K562 (cell line): ENCODE results near the gene CYFIP2. TPM values are rescaled to one million over a fixed set of nuclear protein-coding genes. Genes with fewer than 3 reads are reported as not detected.

ENCODE experiments used
- GABPA ChIP-seq: fragments of 200-800 bp; sonication (Bioruptor generic); conservative IDR thresholded peaks from 2 replicates; pipeline ENCODE4 v1.6.1; 2016; ENCODE audit warnings: low read depth, missing genetic modification characterization, missing compliant biosample characterization
- MEIS2 ChIP-seq: fragments of 450-650 bp; IDR thresholded peaks from 2 replicates; pipeline ENCODE4 v1.6.1; 2014; ENCODE audit warnings: mild to moderate bottlenecking; ENCODE audit not compliant: partially characterized antibody
- NR2C2 ChIP-seq, 2 experiments: fragments of 200-800 bp in 1 of 2; sonication (Bioruptor generic) in 1 of 2; sonication (generic) in 1 of 2; formaldehyde crosslinking in 1 of 2; IDR thresholded peaks; 2 replicates each; pipeline versions ENCODE4 v1.6.1 to v1.8.0; 2016 to 2022; ENCODE audit warnings: mild to moderate bottlenecking in 1 of 2, missing compliant biosample characterization in 1 of 2, missing genetic modification characterization in 1 of 2, missing genetic modification reagents in 1 of 2
- PML ChIP-seq: IDR thresholded peaks from 2 replicates; pipeline ENCODE4 v1.6.1; 2012; ENCODE audit warnings: low read length, inconsistent platforms
- THRAP3 ChIP-seq: fragments of 450-650 bp; IDR thresholded peaks from 2 replicates; pipeline ENCODE4 v1.6.1; 2016; ENCODE audit warnings: mild to moderate bottlenecking, inconsistent platforms, borderline replicate concordance
- ZBED1 ChIP-seq: IDR thresholded peaks from 2 replicates; pipeline ENCODE4 v1.6.1; 2014
- polyA plus RNA-seq, 8 experiments: library from polyadenylated mRNA; depleted of rRNA in 4 of 8; stranded (reverse) in 5 of 8; unstranded in 3 of 8; fragments of >200 nt; fragmentation: Nextera tagmentation in 2 of 8; fragmentation: Illumina TruSeq in 1 of 8; extraction: Ambion mirVana in 2 of 8; extraction: Trizol in 1 of 8; gene quantifications; 2 replicates each; pipeline versions ENCODE4 v1.2.1 to v1.2.3, GENCODE V29; 2011 to 2014; ENCODE audit warnings: inconsistent platforms in 1 of 8, missing spikeins in 1 of 8
- total RNA-seq, 7 experiments: library from RNA; depleted of rRNA in 6 of 7; stranded (reverse); fragments of >200 nt in 6 of 7; fragmentation: Illumina TruSeq in 2 of 7; extraction: Trizol in 2 of 7; gene quantifications; 2 replicates each; pipeline versions ENCODE4 v1.2.1 to v1.2.3, GENCODE V29; 2011 to 2021; ENCODE audit warnings: low replicate concordance in 1 of 7
- TF ChIP-seq, protein P1 (sequence below): fragments of 450-650 bp; formaldehyde crosslinking; IDR thresholded peaks from 2 replicates; pipeline ENCODE4 v1.4.0; 2022; ENCODE audit warnings: missing genetic modification characterization
- TF ChIP-seq, protein P2 (sequence below), 2 experiments: IDR thresholded peaks in 1 of 2; conservative IDR thresholded peaks in 1 of 2; 2 replicates each; pipeline ENCODE4 v1.6.1; 2016; ENCODE audit warnings: low read depth in 2 of 2, mild to moderate bottlenecking in 1 of 2, missing compliant biosample characterization in 1 of 2, missing genetic modification characterization in 1 of 2, moderate library complexity in 1 of 2

Gene CYFIP2
- total and polyA plus RNA-seq, 9 of the 15 experiments (the other 6 are each of a cell fraction or from before 2014, with no cell fraction given), result 0.76 to 2.9 (median 1.4) TPM; not detected in 1

DNA sequence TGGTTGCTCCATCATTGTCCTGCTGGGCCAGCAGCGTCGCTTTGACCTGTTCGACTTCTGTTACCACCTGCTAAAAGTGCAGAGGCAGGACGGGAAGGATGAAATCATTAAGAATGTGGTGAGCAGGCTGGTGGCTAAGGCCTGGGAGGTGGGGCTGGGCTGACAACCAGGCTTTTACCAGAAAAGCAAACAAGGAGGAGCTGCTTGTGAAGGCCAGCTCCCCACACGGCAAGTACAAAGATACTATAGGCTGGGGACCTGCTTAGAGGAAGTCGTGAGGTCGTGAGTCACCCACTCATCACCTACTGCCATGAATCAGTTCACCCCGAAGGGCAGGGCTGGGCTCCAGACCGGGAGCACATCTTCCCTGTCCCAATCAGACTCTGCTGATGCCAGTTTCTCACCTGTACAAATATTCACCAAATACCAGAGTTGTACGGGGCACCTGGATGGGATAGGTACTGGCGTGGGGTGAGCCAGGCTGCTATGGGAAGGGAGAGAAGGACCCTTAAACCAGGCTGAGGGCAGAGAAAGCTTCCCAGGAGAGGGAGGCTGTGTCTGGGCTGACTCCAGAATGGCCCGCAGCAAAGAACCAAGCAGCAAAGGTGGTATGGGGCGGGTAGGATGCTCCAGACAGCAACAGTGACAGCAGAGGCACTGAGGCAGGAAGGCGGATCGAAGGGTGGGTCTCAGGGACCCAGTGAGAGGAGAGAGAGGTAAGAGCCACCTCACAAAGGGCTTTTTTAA, 124.8 kb downstream of the CYFIP2 start (continued):
- no peak for TF ChIP-seq NR2C2 (CRISPR knock-in tag; IDR thresholded peaks at IDR 0.05)
- TF ChIP-seq NR2C2 (tag; IDR thresholded peaks at IDR 0.05), result peak; percentile 39; the same call in 1 of the 2 replicates
- TF ChIP-seq, protein P1, sequence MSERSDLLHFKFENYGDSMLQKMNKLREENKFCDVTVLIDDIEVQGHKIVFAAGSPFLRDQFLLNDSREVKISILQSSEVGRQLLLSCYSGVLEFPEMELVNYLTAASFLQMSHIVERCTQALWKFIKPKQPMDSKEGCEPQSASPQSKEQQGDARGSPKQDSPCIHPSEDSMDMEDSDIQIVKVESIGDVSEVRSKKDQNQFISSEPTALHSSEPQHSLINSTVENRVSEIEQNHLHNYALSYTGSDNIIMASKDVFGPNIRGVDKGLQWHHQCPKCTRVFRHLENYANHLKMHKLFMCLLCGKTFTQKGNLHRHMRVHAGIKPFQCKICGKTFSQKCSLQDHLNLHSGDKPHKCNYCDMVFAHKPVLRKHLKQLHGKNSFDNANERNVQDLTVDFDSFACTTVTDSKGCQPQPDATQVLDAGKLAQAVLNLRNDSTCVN (CRISPR knock-in tag), result no peak
- TF ChIP-seq, protein P2, sequence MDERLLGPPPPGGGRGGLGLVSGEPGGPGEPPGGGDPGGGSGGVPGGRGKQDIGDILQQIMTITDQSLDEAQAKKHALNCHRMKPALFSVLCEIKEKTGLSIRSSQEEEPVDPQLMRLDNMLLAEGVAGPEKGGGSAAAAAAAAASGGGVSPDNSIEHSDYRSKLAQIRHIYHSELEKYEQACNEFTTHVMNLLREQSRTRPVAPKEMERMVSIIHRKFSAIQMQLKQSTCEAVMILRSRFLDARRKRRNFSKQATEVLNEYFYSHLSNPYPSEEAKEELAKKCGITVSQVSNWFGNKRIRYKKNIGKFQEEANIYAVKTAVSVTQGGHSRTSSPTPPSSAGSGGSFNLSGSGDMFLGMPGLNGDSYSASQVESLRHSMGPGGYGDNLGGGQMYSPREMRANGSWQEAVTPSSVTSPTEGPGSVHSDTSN (CRISPR knock-in tag; IDR thresholded peaks at IDR 0.05; ENCODE audit: low read depth), result no peak
- TF ChIP-seq, protein P2 (tag; conservative IDR thresholded peaks at IDR 0.05; ENCODE audit: low read depth), result peak; percentile 48
- no peak for TF ChIP-seq THRAP3
- no peak for TF ChIP-seq PML
- no peak for TF ChIP-seq ZBED1
- TF ChIP-seq GABPA (tag), result 0 out of 2 replicates have a peak, but pooled peaks have one; percentile 18
- TF ChIP-seq MEIS2, result peak; percentile 53
